K562 (cell line): ENCODE measurements around the gene RFWD3. TPM values are rescaled to one million over a fixed set of nuclear protein-coding genes. Genes with fewer than 3 reads are reported as not detected.

ENCODE experiments used
- ATAC-seq: fragments of 200-7000 bp; cut with Tn5 transposase; 3 replicates; pipeline ENCODE4 v1.9.1; 2020; ENCODE audit warnings: moderate library complexity
- BruUV-seq: library from RNA; stranded (reverse); fragments of 400-500 nt; replicated peaks from 2 replicates; lab custom pipeline; 2021; lab: Mats Ljungman, UMichigan
- CTCF ChIA-PET: fragments of 300-600 bp; formaldehyde crosslinking; extraction: SDS; loops from one replicate; lab custom pipeline; 2021; ENCODE audit warnings: low intra/inter-chr PET ratio; lab: Yijun Ruan, JAX
- POLR2A ChIA-PET: fragments of 300-600, 350-650 bp; sonication (Branson Sonifier 250); formaldehyde crosslinking; extraction: SDS; loops from one replicate; lab custom pipeline; 2021; ENCODE audit warnings: antibody characterized with exemption, inconsistent platforms; lab: Yijun Ruan, JAX
- DNase-seq, 4 experiments: peaks; one replicate each; pipeline versions ENCODE4 v3.0.0 to v3.0.0-alpha.2; 2011 to 2018; ENCODE audit warnings: low spot score in 3 of 4, mixed read lengths in 3 of 4; ENCODE audit errors: extremely low read depth in 1 of 4
- FAIRE-seq: peaks from 2 replicates; lab custom pipeline; 2011; peaks lifted over from hg19 to GRCh38; lab: Jason Lieb, UNC
- H2AFZ ChIP-seq: 2 replicates; pipeline ENCODE4 v1.6.0; 2011; ENCODE audit warnings: low read depth, low read length, control low read depth, inconsistent platforms
- H3K27ac ChIP-seq: fragments of 200-600 bp; 3 replicates; pipeline ENCODE4 v1.8.0; 2011; ENCODE audit warnings: low read depth, mild to moderate bottlenecking, control low read depth, inconsistent platforms, low read length, moderate library complexity, mixed read lengths; ENCODE audit errors: extremely low read depth
- H3K27me3 ChIP-seq, 2 experiments: fragments of 300-600 bp in 1 of 2; 2 replicates in 1 of 2; 3 replicates in 1 of 2; pipeline versions ENCODE4 v1.6.0 to v1.8.0; 2011; ENCODE audit warnings: inconsistent platforms in 2 of 2, low read length in 2 of 2, mild to moderate bottlenecking in 1 of 2, mixed read lengths in 1 of 2, moderate library complexity in 1 of 2; ENCODE audit not compliant: control insufficient read depth in 2 of 2, insufficient read depth in 2 of 2
- H3K36me3 ChIP-seq: fragments of 300-600 bp; 3 replicates; pipeline ENCODE4 v1.8.0; 2011; ENCODE audit warnings: mild to moderate bottlenecking, low read length, inconsistent platforms; ENCODE audit not compliant: control insufficient read depth, insufficient read depth
- H3K4me1 ChIP-seq, 2 experiments: fragments of 200-600 bp in 1 of 2; replicated peaks in 1 of 2; 2 replicates in 1 of 2; 3 replicates in 1 of 2; pipeline versions ENCODE4 v1.5.1 to v1.8.0; 2011; ENCODE audit warnings: inconsistent platforms in 2 of 2, low read length in 2 of 2, mild to moderate bottlenecking in 1 of 2, mixed read lengths in 1 of 2, moderate library complexity in 1 of 2; ENCODE audit not compliant: control insufficient read depth in 2 of 2, insufficient read depth in 2 of 2
- H3K4me2 ChIP-seq: 2 replicates; pipeline ENCODE4 v1.6.1; 2011; ENCODE audit warnings: low read length, control low read depth, inconsistent platforms, mixed read lengths; ENCODE audit not compliant: insufficient read depth
- H3K4me3 ChIP-seq: fragments of 200-600 bp; sonication (generic), shearing (Covaris generic); 2 replicates; pipeline ENCODE4 v1.5.1; 2016; ENCODE audit warnings: control low read depth, inconsistent platforms
- H3K79me2 ChIP-seq: fragments of 200-600 bp; 3 replicates; pipeline ENCODE4 v1.8.0; 2011; ENCODE audit warnings: low read length, inconsistent platforms; ENCODE audit not compliant: control insufficient read depth, insufficient read depth
- H3K9ac ChIP-seq, 2 experiments: 2 replicates each; pipeline versions ENCODE4 v1.6.0 to v1.6.1; 2011; ENCODE audit warnings: low read depth in 2 of 2, low read length in 2 of 2, control low read depth in 1 of 2, inconsistent platforms in 1 of 2, mild to moderate bottlenecking in 1 of 2, mixed read lengths in 1 of 2; ENCODE audit not compliant: insufficient read depth in 1 of 2
- H3K9me1 ChIP-seq: one replicate; pipeline ENCODE4 v1.6.0; 2011; ENCODE audit warnings: inconsistent platforms, mild to moderate bottlenecking, low read length, moderate library complexity; ENCODE audit not compliant: control insufficient read depth, insufficient read depth
- H3K9me3 ChIP-seq: replicated peaks from 2 replicates; pipeline ENCODE4 v1.5.1; 2011; ENCODE audit warnings: low read depth, low read length, inconsistent platforms; ENCODE audit not compliant: control insufficient read depth, insufficient read depth
- H4K20me1 ChIP-seq: replicated peaks from 2 replicates; pipeline ENCODE4 v1.6.1; 2011; ENCODE audit warnings: low read length, inconsistent platforms, mixed read lengths; ENCODE audit not compliant: control insufficient read depth, insufficient read depth
- ATF3 ChIP-seq, 2 experiments: fragments of 450-650 bp in 1 of 2; sonication (generic) in 1 of 2; formaldehyde crosslinking in 1 of 2; IDR thresholded peaks in 1 of 2; conservative IDR thresholded peaks in 1 of 2; 2 replicates each; pipeline versions ENCODE4 v1.6.1 to v1.8.1; 2016 to 2023; ENCODE audit warnings: mild to moderate bottlenecking in 2 of 2, moderate library complexity in 2 of 2, inconsistent platforms in 1 of 2, missing genetic modification reagents in 1 of 2
- CEBPB ChIP-seq: fragments of 450-650 bp; IDR thresholded peaks from 2 replicates; pipeline ENCODE4 v1.6.1; 2016; ENCODE audit warnings: missing genetic modification characterization, missing compliant biosample characterization
- CEBPG ChIP-seq, 3 experiments: fragments of 200-800 bp in 1 of 3; sonication (Bioruptor generic) in 1 of 3; sonication (generic) in 1 of 3; formaldehyde crosslinking in 1 of 3; IDR thresholded peaks in 2 of 3; conservative IDR thresholded peaks in 1 of 3; 2 replicates each; pipeline versions ENCODE4 v1.6.1 to v1.8.0; 2016 to 2022; ENCODE audit warnings: missing compliant biosample characterization in 2 of 3, missing genetic modification characterization in 2 of 3, mild to moderate bottlenecking in 1 of 3, missing genetic modification reagents in 1 of 3
- SP1 ChIP-seq: sonication (generic); formaldehyde crosslinking; IDR thresholded peaks from 2 replicates; pipeline ENCODE4 v1.8.1; 2022; ENCODE audit warnings: mild to moderate bottlenecking, missing genetic modification reagents
- WGBS: fragments of 100-300 bp; shearing (Covaris generic); methylation state at CpG from one replicate; pipeline ENCODE4 v1.1.6; 2016; ENCODE audit warnings: low coverage, mixed read lengths; ENCODE audit not compliant: insufficient coverage; ENCODE audit errors: missing lambda C conversion rate; 5-methylcytosine and 5-hydroxymethylcytosine counted together
- in situ Hi-C: fragments of 300-500 bp; cut with MboI; formaldehyde crosslinking; loops from 4 replicates; pipeline ENCODE4 v1.15.0; 2018; ENCODE audit warnings: inconsistent platforms, mixed read lengths
- intact Hi-C: fragments of 100-400 bp; cut with micrococcal nuclease; formaldehyde crosslinking; loops from 2 replicates; pipeline ENCODE4 v1.14.2; 2022
- polyA plus RNA-seq, 8 experiments: library from polyadenylated mRNA; depleted of rRNA in 4 of 8; stranded (reverse) in 5 of 8; unstranded in 3 of 8; fragments of >200 nt; fragmentation: Nextera tagmentation in 2 of 8; fragmentation: Illumina TruSeq in 1 of 8; extraction: Ambion mirVana in 2 of 8; extraction: Trizol in 1 of 8; gene quantifications; 2 replicates each; pipeline versions ENCODE4 v1.2.1 to v1.2.3, GENCODE V29; 2011 to 2014; ENCODE audit warnings: inconsistent platforms in 1 of 8, missing spikeins in 1 of 8
- total RNA-seq, 7 experiments: library from RNA; depleted of rRNA in 6 of 7; stranded (reverse); fragments of >200 nt in 6 of 7; fragmentation: Illumina TruSeq in 2 of 7; extraction: Trizol in 2 of 7; gene quantifications; 2 replicates each; pipeline versions ENCODE4 v1.2.1 to v1.2.3, GENCODE V29; 2011 to 2021; ENCODE audit warnings: low replicate concordance in 1 of 7

The RFWD3 gene
- total and polyA plus RNA-seq, 9 of the 15 experiments (the other 6 are each of a cell fraction or from before 2014, with no cell fraction given): 20.8 to 121 (median 79.0) TPM

- H3K9ac ChIP-seq: no peak overlapping the region
- H3K4me3 ChIP-seq: no peak overlapping the region
- WGBS: 79% methylated on average over 9 of the region's 9 CpGs
- DNase-seq: no peak
- peaks cover 10% of the 10 kb centered on the region for H4K20me1 ChIP-seq
- no peak overlapping the region for H3K27ac ChIP-seq
- H3K4me2 ChIP-seq: no peak overlapping the region
- peaks cover 58% of the 10 kb centered on the region for H3K79me2 ChIP-seq
- no TSS peak for BruUV-seq
- ChIA-PET POLR2A (interaction anchor here (0.6 to 2.1 kb wide), 4 partner anchors 9 to 130 kb away, joined by 3 to 6 read pairs (median 3); no protein-coding TSS in a partner anchor), CTCF (no interaction called here)
- no peak for FAIRE-seq
- H3K9me1 ChIP-seq: no peaks in the 10 kb centered on the region
- no peak overlapping the region for H2AFZ ChIP-seq
- H3K27me3 ChIP-seq: no peaks in the 10 kb centered on the region
- ATAC-seq: no peak
- peaks cover 4% of the 10 kb centered on the region; the same call in 1 of the 3 replicates for H3K36me3 ChIP-seq
- peaks cover 0 to 8% of the 10 kb centered on the region in 2 experiments; a peak in 3 of 5 replicates for H3K4me1 ChIP-seq
- no peaks in the 10 kb centered on the region for H3K9me3 ChIP-seq
- intact Hi-C loops (no loop called here), in situ Hi-C loops (no loop called here)
- TF ChIP-seq CEBPB (tag): peak; percentile 28; the same call in 1 of the 2 replicates
- TF ChIP-seq CEBPG (CRISPR knock-in tag; IDR thresholded peaks at IDR 0.05): no peak
- TF ChIP-seq CEBPG (tag; conservative IDR thresholded peaks at IDR 0.05 in 1 of 2, IDR thresholded peaks at IDR 0.05 in 1 of 2): peak in 1 of 2 experiments; percentile 28; a peak in 1 of 4 replicates
- no peak for TF ChIP-seq SP1 (CRISPR knock-in tag)
- TF ChIP-seq ATF3 (IDR thresholded peaks at IDR 0.05): peak; percentile 23; the same call in 1 of the 2 replicates
- TF ChIP-seq ATF3 (CRISPR knock-in tag; conservative IDR thresholded peaks at IDR 0.05): no peak
Observed at GRCh38 chr16:74583926-74584666, 82.6 kb downstream of the RFWD3 start.
